Activated CD8-positive, alpha-beta T cell treated with anti-CD3 and anti-CD28 coated beads for 36 hours (primary cell): ENCODE measurements around the gene ATP1A1. TPM values are rescaled to one million over a fixed set of nuclear protein-coding genes. Genes with fewer than 3 reads are reported as not detected.

Experiments
- ATAC-seq: fragments of 200-7000 bp; cut with Tn5 transposase; one replicate; pipeline ENCODE4 v1.10.0; 2021; ENCODE audit warnings: mild to moderate bottlenecking, moderate library complexity
- CTCF ChIA-PET: fragments of 350-600 bp; sonication (Branson Sonifier 250); formaldehyde crosslinking; loops from one replicate; lab custom pipeline; 2021; ENCODE audit warnings: antibody characterized with exemption; lab: Charles Lee
- POLR2A ChIA-PET: fragments of 350-600 bp; sonication (Branson Sonifier 250); formaldehyde crosslinking; loops from one replicate; lab custom pipeline; 2021; ENCODE audit warnings: antibody characterized with exemption; lab: Charles Lee
- DNase-seq: peaks from one replicate; pipeline ENCODE4 v3.0.0-alpha.2; 2020
- H3K27ac Mint-ChIP-seq: one replicate; pipeline ENCODE4 v1.8.0; 2021; ENCODE audit warnings: mild to moderate bottlenecking, mixed read lengths
- H3K27me3 Mint-ChIP-seq: one replicate; pipeline ENCODE4 v1.8.0; 2021; ENCODE audit warnings: mixed read lengths
- H3K36me3 Mint-ChIP-seq: one replicate; pipeline ENCODE4 v1.8.0; 2021; ENCODE audit warnings: low read depth, mixed read lengths
- H3K4me1 Mint-ChIP-seq: one replicate; pipeline ENCODE4 v1.8.0; 2021; ENCODE audit warnings: low read depth, mixed read lengths
- H3K4me3 Mint-ChIP-seq: one replicate; pipeline ENCODE4 v1.8.0; 2021; ENCODE audit warnings: mild to moderate bottlenecking, moderate library complexity, mixed read lengths
- H3K9me3 Mint-ChIP-seq: one replicate; pipeline ENCODE4 v1.8.0; 2021; ENCODE audit warnings: mixed read lengths
- intact Hi-C: fragments of 100-400 bp; cut with micrococcal nuclease; formaldehyde crosslinking; loops from one replicate; pipeline ENCODE4 v1.10.0; 2022
- total RNA-seq, 2 experiments: library from RNA; stranded (reverse); gene quantifications; one replicate each; pipeline ENCODE4 v1.2.3, GENCODE V29; 2021
- TF ChIP-seq, protein P1 (sequence below): fragments of 200-600 bp; IDR thresholded peaks from one replicate; pipeline ENCODE4 v1.8.0; 2022; ENCODE audit warnings: antibody characterized with exemption, mild to moderate bottlenecking

Gene ATP1A1
- total RNA-seq, 2 experiments from 2014 or later, result 201 to 202 TPM

DNA sequence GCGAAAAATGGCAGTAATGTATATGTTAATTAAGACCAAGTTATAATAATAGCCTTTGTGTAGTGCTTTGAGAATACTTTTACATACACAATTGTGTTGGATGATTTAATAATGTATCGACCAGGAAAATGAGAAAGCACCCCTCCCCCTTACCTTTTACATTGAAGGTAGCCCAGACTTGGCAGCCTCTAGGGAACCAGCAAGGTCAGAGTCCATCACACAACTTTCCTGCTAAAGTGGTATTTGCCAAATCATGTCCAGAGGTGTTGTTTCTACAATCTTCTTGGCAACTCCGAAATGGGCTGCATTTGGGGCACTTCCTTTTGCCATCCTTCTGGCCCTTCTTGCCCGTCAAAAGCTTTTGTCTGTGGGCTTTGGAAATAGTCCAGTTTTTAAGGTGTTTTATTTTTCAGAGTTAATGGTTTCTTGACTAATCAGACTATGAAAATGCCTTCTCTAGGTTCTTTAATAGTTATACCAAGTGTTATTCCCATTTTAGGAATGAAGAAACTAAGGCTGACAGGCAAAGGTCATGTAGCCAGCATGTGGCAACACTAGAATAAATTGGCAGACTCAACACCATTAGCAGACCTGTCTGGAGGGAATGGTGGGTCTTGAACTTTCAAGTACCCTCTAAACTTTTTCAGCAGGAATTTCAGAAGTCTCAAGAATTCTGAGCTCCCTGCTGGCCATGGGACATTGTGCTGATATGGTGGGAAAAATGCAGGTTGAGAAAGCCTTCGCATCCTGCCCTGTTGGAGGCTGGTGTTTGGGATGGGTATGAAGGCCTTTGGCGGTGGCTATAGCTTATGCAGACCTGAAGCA is 6.8 kb downstream of the ATP1A1 start:
- H3K4me3 Mint-ChIP-seq, result no peak overlapping the region

DNA sequence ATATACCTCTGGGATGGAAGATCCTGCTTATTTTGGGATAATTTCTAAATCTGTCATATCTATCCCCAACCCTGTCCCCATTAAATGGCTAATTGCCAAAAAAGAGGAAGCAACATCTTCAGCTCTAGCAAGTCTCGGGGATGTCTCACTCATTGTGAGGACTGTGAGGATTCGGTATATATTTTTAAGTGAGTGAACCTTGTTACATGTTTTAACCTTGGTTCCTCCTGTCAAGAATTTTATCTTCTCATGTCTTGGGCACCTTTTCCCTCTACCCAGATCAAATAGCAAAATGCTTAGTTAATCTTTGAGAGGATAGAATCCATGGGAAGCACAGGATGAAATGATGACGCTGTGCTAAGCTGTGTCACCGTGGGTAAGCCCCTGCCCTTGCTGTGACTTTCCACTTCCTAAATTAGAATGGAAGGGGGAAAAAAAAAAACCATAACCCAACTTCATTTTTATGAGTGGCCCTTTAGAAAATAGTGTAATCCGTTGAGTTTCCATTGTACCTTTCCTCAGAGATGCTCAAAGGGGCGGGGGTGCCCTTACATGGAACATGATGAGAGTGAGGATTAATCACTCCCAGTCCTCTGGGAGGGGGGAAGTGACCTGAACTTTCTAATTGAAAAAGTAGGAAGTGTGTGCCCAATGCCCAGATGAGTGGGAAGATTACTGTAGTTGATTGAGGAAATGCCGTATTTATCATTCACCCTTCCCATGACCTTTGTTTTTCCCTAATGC is 7.6 kb downstream of the ATP1A1 start:
- ATAC-seq, result no peak

More for the DNA sequence above, 6.8 kb downstream of the ATP1A1 start:
- Mint-ChIP-seq H3K27ac (peak overlapping the region; percentile 90), H3K36me3 (peaks cover 62% of the 10 kb centered on the region), H3K4me1 (peaks cover 94% of the 10 kb centered on the region), H3K27me3 (no peaks in the 10 kb centered on the region), H3K9me3 (no peaks in the 10 kb centered on the region)
- ChIA-PET CTCF (interaction anchor here (1.0 to 2.0 kb wide), 4 partner anchors 21 to 241 kb away, joined by 3 to 6 read pairs (median 4); no protein-coding TSS in a partner anchor), POLR2A (interaction anchor here (1.4 kb wide), 1 partner anchor 38 kb away, joined by 9 read pairs; no protein-coding TSS in a partner anchor)
- intact Hi-C loops, result loop anchor here (10.0 kb wide), 1 partner anchor 375 kb away; the partner anchor contains the start of gene CD2
- TF ChIP-seq, protein P1, sequence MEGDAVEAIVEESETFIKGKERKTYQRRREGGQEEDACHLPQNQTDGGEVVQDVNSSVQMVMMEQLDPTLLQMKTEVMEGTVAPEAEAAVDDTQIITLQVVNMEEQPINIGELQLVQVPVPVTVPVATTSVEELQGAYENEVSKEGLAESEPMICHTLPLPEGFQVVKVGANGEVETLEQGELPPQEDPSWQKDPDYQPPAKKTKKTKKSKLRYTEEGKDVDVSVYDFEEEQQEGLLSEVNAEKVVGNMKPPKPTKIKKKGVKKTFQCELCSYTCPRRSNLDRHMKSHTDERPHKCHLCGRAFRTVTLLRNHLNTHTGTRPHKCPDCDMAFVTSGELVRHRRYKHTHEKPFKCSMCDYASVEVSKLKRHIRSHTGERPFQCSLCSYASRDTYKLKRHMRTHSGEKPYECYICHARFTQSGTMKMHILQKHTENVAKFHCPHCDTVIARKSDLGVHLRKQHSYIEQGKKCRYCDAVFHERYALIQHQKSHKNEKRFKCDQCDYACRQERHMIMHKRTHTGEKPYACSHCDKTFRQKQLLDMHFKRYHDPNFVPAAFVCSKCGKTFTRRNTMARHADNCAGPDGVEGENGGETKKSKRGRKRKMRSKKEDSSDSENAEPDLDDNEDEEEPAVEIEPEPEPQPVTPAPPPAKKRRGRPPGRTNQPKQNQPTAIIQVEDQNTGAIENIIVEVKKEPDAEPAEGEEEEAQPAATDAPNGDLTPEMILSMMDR, result no peak
- ATAC-seq (no peak), DNase-seq (no peak)

DNA sequence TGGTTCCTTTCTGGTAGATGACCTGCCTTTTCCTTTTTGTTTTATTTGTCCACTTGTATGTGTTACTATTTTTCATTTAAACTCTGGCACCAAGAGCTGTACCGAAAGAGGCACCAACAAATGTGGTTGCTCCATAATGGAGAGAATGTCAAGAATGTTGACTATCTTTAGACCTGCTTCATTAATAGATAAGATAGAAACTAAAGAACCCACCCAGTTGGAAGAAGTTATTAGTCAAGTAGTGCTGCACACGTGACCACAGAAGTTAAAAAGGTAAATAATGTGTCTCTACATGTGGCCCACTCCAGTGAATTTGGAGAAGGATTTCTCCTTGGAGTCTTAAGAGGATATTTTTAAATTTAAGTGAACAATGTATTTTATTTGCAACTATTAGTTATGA is 9.3 kb downstream of the ATP1A1 start:
- H3K27me3 Mint-ChIP-seq, result no peaks in the 10 kb centered on the region
- ATAC-seq (no peak), DNase-seq (no peak)
- H3K4me3 Mint-ChIP-seq, result no peak overlapping the region
- POLR2A ChIA-PET, result interaction anchor here (1.0 to 1.8 kb wide), 3 partner anchors 15 to 36 kb away, joined by 3 to 7 read pairs (median 4); no protein-coding TSS in a partner anchor
- peak overlapping the region; percentile 76 for H3K27ac Mint-ChIP-seq
- peaks cover 65% of the 10 kb centered on the region for H3K36me3 Mint-ChIP-seq
- intact Hi-C loops, result no loop called here
- H3K9me3 Mint-ChIP-seq, result no peaks in the 10 kb centered on the region
- H3K4me1 Mint-ChIP-seq, result peaks cover 80% of the 10 kb centered on the region
- TF ChIP-seq, protein P1, result no peak
- CTCF ChIA-PET, result interaction anchor here (0.8 to 1.3 kb wide), 3 partner anchors 10 to 243 kb away, joined by 3 to 4 read pairs (median 4); no protein-coding TSS in a partner anchor

More for the DNA sequence above, 7.6 kb downstream of the ATP1A1 start:
- intact Hi-C loops, result no loop called here
- H3K36me3 Mint-ChIP-seq, result peaks cover 62% of the 10 kb centered on the region
- TF ChIP-seq, protein P1, result no peak
- POLR2A ChIA-PET, result interaction anchor here (1.1 to 1.4 kb wide), 2 partner anchors 21 to 37 kb away, joined by 3 to 9 read pairs; no protein-coding TSS in a partner anchor
- peak; percentile 6 for DNase-seq
- CTCF ChIA-PET, result interaction anchor here (1.0 to 2.0 kb wide), 5 partner anchors 10 to 241 kb away, joined by 3 to 6 read pairs (median 3); no protein-coding TSS in a partner anchor
- H3K27ac Mint-ChIP-seq, result peak overlapping the region; percentile 81
- no peaks in the 10 kb centered on the region for H3K9me3 Mint-ChIP-seq
- peaks cover 89% of the 10 kb centered on the region for H3K4me1 Mint-ChIP-seq
- no peaks in the 10 kb centered on the region for H3K27me3 Mint-ChIP-seq
- no peak overlapping the region for H3K4me3 Mint-ChIP-seq

DNA sequence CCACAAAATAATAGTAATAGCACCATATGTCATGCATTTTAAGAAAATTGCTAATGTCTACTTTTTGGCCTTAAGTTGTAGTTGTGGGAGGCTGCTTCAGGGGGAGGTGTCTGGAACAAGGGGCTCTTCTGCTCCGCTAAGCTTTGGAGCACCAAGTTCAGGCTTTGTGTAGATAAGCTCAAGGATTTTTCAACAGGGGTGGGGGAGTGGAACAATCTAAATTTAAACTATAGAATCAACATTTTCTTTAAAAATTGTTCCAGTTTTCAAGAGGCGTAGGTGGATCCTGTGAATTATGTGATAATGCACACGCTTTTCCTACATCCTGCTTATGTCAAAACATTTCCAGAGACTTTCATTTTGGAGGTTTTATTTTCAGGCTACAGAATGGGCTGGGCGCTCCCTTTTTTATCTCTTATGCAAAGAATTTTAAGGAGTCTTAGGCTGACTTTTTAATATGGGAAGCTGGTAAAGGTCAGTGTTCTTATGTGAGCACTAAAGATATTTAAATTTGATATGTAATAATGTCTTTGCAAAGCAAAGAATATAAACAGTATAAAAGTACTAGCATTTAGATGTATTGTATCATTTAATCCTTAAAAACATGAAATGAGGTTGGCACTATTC is 9.9 kb downstream of the ATP1A1 start:
- TF ChIP-seq, protein P1, result no peak
- Mint-ChIP-seq H3K9me3 (no peaks in the 10 kb centered on the region), H3K36me3 (peaks cover 70% of the 10 kb centered on the region), H3K4me1 (peaks cover 79% of the 10 kb centered on the region), H3K4me3 (no peak overlapping the region), H3K27me3 (no peaks in the 10 kb centered on the region), H3K27ac (peak overlapping the region; percentile 34)
- POLR2A ChIA-PET, result interaction anchor here (1.0 to 1.8 kb wide), 4 partner anchors 14 to 36 kb away, joined by 3 to 7 read pairs (median 4); no protein-coding TSS in a partner anchor
- DNase-seq (no peak), ATAC-seq (no peak)
- CTCF ChIA-PET, result interaction anchor here (0.8 to 1.3 kb wide), 3 partner anchors 11 to 244 kb away, joined by 3 to 4 read pairs (median 4); no protein-coding TSS in a partner anchor
- intact Hi-C loops, result no loop called here
